ENCODE data around the gene RPS6KL1. TPM values are rescaled to one million over a fixed set of nuclear protein-coding genes. Genes with fewer than 3 reads are reported as not detected.

RPS6KL1 gene
- total RNA-seq, 4 donors from 2014 or later: 0.86 to 7.5 (median 1.8) TPM

DNA sequence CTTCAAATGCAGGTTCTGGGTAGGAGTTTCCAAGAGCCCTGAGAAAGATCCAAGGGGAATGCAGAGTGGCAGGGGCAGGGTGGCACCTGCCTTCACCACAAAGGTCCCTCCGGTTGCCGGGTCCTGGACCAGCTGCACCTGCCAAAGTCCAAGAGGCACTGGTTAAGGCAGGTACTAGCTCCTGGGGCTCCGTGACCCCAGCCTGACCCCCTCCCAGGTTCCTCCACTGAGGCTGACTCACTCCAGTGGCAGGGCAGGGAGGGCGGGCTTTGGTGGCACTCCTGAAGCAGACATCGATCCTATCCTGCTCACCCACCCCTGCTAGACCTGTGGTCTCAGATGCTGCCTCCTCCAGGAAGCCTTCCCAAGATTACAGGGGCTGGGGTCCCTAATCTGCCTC, 11.4 kb downstream of the RPS6KL1 start:
- Histone ChIP-seq H3K27ac (no peak overlapping the region), H3K27me3 (no peaks in the 10 kb centered on the region), H3K9me3 (no peaks in the 10 kb centered on the region), H3K4me3 (no peak overlapping the region), H3K36me3 (no peaks in the 10 kb centered on the region), H3K4me1 (peaks cover 59% of the 10 kb centered on the region)
- no peak for TF ChIP-seq POLR2AphosphoS5 (IDR thresholded peaks at IDR 0.05)
- no peak for TF ChIP-seq EP300 (IDR thresholded peaks at IDR 0.05)
- TF ChIP-seq, protein P1, sequence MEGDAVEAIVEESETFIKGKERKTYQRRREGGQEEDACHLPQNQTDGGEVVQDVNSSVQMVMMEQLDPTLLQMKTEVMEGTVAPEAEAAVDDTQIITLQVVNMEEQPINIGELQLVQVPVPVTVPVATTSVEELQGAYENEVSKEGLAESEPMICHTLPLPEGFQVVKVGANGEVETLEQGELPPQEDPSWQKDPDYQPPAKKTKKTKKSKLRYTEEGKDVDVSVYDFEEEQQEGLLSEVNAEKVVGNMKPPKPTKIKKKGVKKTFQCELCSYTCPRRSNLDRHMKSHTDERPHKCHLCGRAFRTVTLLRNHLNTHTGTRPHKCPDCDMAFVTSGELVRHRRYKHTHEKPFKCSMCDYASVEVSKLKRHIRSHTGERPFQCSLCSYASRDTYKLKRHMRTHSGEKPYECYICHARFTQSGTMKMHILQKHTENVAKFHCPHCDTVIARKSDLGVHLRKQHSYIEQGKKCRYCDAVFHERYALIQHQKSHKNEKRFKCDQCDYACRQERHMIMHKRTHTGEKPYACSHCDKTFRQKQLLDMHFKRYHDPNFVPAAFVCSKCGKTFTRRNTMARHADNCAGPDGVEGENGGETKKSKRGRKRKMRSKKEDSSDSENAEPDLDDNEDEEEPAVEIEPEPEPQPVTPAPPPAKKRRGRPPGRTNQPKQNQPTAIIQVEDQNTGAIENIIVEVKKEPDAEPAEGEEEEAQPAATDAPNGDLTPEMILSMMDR (IDR thresholded peaks at IDR 0.05): no peak
- TF ChIP-seq POLR2A (IDR thresholded peaks at IDR 0.05): no peak
- no peak for DNase-seq (ENCODE audit: low spot score in 2 of 2)
- no CpG with 5 or more reads among the region's 5 CpGs for WGBS

DNA sequence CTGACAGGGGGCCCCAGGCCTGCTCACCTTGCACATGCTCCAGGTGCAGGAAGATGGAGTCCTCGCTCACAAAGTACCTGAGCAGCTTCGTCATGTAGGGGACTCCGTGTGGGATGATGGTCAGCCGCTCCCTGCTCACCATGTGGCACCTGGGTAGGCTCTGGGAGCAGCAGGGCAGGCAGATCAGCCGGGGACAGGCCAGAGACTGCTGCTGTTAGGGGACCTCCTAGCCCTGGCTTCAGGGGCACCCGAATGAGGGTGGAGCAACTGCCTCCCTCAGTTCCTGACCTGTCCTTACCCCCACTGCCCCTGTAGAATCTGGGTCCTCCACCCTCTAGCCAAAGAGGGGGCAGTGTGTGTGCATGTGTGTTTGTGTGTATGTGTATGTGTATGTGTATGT, 11.8 kb downstream of the RPS6KL1 start:
- H3K27me3 ChIP-seq: no peaks in the 10 kb centered on the region
- peaks cover 59% of the 10 kb centered on the region for H3K4me1 ChIP-seq
- TF ChIP-seq POLR2A (IDR thresholded peaks at IDR 0.05): no peak
- TF ChIP-seq, protein P1 (IDR thresholded peaks at IDR 0.05): no peak
- no peak for TF ChIP-seq EP300 (IDR thresholded peaks at IDR 0.05)
- TF ChIP-seq POLR2AphosphoS5 (IDR thresholded peaks at IDR 0.05): no peak
- no peak for DNase-seq (ENCODE audit: low spot score in 2 of 2)
- no peaks in the 10 kb centered on the region for H3K9me3 ChIP-seq
- no peak overlapping the region for H3K4me3 ChIP-seq
- 92% methylated on average over 4 of the region's 6 CpGs for WGBS
- no peak overlapping the region for H3K27ac ChIP-seq
- no peaks in the 10 kb centered on the region for H3K36me3 ChIP-seq

DNA sequence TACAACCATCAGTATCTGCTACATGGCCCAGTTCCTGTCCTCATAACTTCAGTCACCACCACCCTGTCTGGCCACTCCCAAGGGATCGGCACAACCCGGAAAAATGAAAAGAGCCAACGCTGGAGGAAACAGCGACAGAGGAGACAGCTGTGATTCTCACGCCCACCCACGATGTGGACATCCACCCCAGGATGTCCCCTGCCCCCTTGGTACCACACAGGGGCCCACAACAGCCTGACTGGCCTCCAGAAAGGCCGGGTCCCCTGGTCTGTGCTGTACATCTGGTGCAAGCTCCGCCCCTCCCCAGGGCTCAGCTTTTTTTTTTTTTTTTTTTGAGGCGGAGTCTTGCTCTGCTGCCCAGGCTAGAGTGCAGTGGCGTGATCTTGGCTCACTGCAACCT, 12.5 kb downstream of the RPS6KL1 start:
- TF ChIP-seq EP300 (IDR thresholded peaks at IDR 0.05): no peak
- no peak for TF ChIP-seq POLR2A (IDR thresholded peaks at IDR 0.05)
- no peak for TF ChIP-seq POLR2AphosphoS5 (IDR thresholded peaks at IDR 0.05)
- TF ChIP-seq, protein P1 (IDR thresholded peaks at IDR 0.05): no peak
- Histone ChIP-seq H3K27me3 (no peaks in the 10 kb centered on the region), H3K4me1 (peaks cover 58% of the 10 kb centered on the region), H3K27ac (no peak overlapping the region), H3K4me3 (no peak overlapping the region), H3K36me3 (no peaks in the 10 kb centered on the region), H3K9me3 (no peaks in the 10 kb centered on the region)
- no peak for DNase-seq (ENCODE audit: low spot score in 2 of 2)
- WGBS: 38% methylated on average over 10 of the region's 10 CpGs

DNA sequence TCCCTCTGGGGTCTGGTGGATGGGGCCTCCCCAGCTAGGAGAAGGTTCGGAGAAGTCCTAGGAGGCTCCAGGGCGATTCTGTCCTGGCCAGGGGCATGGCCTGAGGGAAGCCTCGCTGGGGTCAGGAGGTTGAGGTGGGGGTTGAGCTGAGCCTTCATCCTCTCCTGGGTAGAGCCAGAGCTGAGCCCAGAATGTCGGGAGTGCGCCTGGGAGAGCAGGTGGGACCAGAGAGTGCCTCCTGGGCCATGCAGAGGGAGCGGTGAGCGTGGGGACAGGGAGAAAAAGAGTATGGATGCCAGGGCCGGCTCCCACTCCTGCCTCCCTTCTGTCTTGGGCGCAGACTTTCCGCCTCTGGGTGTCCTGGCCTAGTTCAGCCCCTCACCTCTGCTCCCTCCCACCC, 13.1 kb downstream of the RPS6KL1 start:
- Histone ChIP-seq H3K4me1 (peaks cover 58% of the 10 kb centered on the region), H3K27ac (no peak overlapping the region), H3K4me3 (no peak overlapping the region), H3K27me3 (no peaks in the 10 kb centered on the region), H3K9me3 (no peaks in the 10 kb centered on the region), H3K36me3 (no peaks in the 10 kb centered on the region)
- TF ChIP-seq, protein P1 (IDR thresholded peaks at IDR 0.05): no peak
- TF ChIP-seq POLR2AphosphoS5 (IDR thresholded peaks at IDR 0.05) (no peak), EP300 (IDR thresholded peaks at IDR 0.05) (no peak), POLR2A (IDR thresholded peaks at IDR 0.05) (no peak)
- DNase-seq (ENCODE audit: low spot score in 2 of 2): no peak
- WGBS: 92% methylated on average over 10 of the region's 10 CpGs

DNA sequence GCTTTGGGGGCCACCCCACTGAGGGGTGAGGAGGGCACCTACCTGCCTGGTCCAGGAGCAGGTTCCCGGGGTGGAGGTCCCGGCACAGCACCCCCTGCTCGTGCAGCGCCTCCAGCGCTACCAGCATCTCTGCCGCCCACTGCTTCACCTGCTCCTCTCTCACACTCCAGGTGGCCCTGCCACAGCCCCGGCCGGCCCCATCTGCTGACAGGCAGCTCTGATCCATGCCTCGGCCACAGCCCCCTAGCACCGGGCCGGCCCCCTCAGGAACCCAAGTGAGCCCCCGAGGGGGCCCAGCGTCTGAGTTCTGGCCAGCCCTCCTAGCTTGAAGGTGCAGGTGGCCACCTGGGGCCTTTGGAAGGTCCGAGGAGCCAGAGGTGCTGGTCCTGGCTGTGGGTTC, 13.6 kb downstream of the RPS6KL1 start:
- no peak overlapping the region for H3K27ac ChIP-seq
- no peak for DNase-seq (ENCODE audit: low spot score in 2 of 2)
- no peaks in the 10 kb centered on the region for H3K27me3 ChIP-seq
- H3K36me3 ChIP-seq: peaks cover 3% of the 10 kb centered on the region
- peaks cover 56% of the 10 kb centered on the region for H3K4me1 ChIP-seq
- H3K9me3 ChIP-seq: no peaks in the 10 kb centered on the region
- TF ChIP-seq, protein P1 (IDR thresholded peaks at IDR 0.05): no peak
- TF ChIP-seq POLR2A (IDR thresholded peaks at IDR 0.05): no peak
- TF ChIP-seq POLR2AphosphoS5 (IDR thresholded peaks at IDR 0.05): no peak
- no peak for TF ChIP-seq EP300 (IDR thresholded peaks at IDR 0.05)
- WGBS: 90% methylated on average over 6 of the region's 14 CpGs
- no peak overlapping the region for H3K4me3 ChIP-seq

Measured in suprapubic skin (tissue), 4 donors.